GM23248 (cell line): ENCODE data around the gene DTNA.

Experiments used
- EZH2 ChIP-seq: fragments of 200-600 bp; sonication (generic); IDR thresholded peaks from 2 replicates; pipeline ENCODE4 v1.6.1; 2018; ENCODE audit warnings: antibody characterized with exemption, mild to moderate bottlenecking; ENCODE audit not compliant: insufficient read depth, poor library complexity, severe bottlenecking
- EZH2phosphoT487 ChIP-seq: fragments of 200-600 bp; sonication (generic); IDR thresholded peaks from 2 replicates; pipeline ENCODE4 v1.6.1; 2018; ENCODE audit warnings: antibody characterized with exemption, moderate library complexity, mild to moderate bottlenecking, low read depth; ENCODE audit not compliant: insufficient read depth

DNA sequence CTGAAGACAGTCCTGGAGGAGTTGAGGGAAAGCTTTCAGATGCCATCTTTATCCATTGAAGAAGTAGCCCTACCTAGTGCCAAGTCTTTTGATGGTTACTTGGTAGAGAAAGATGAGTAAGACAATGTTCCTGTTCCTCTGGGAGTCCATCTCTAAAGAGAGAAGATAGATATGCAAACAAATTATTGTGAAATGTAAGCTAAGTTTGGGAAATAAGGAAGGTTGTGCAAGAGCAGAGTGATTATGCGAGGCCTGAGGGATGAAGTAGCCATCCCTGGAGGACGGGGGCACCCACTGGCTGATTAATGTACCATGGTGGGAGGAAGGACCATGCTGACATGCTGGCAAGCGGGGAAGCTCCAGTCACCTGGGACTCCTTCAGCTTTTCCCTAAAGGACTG is 994 bp upstream of the DTNA start:
- TF ChIP-seq EZH2phosphoT487 (no peak), EZH2 (no peak)
